Kidney capillary endothelial cell (primary cell): ENCODE data around the gene SPRED2.

Source experiments
- DNase-seq: peaks from one replicate; pipeline ENCODE4 v3.0.0-alpha.2; 2018; ENCODE audit warnings: low spot score

Gene SPRED2

DNA sequence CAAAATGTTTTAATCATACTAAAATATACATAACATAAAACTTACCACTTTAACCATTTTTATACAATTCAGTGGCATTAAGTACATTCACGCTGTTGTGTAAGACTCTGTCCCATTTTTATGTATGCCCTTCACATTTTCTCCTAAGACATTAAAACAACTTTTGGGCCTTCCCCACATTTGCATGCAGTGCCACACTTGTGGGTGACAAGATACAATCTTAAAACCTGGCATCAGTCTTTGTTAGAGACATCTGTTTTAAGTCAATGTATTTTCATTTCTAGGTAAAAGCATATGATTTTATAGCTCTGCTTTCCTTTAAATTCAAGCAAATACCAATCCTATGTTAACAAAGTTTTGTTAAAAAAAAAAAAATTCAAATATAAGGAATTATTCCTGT is 17.3 kb downstream of the SPRED2 start:
- DNase-seq: no peak

DNA sequence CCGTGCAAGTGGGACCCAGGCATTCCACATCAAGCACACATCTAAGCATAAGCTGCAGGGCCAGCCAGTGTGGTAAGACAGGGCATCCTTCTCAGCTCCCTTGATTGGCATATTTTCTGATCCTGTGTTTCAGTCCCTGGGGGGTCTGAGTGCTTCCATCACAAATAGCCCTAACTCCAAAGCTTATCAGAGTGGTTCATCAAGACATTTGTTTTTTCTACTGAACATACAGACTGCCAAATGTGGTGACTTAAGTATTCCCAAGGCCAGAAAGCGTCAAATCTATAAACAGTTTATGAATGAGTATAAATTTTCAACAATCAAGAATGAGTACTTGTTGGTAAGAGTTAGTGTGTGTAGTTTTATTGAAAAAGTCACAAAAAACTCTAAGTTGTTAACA is 18.8 kb downstream of the SPRED2 start:
- no peak for DNase-seq

DNA sequence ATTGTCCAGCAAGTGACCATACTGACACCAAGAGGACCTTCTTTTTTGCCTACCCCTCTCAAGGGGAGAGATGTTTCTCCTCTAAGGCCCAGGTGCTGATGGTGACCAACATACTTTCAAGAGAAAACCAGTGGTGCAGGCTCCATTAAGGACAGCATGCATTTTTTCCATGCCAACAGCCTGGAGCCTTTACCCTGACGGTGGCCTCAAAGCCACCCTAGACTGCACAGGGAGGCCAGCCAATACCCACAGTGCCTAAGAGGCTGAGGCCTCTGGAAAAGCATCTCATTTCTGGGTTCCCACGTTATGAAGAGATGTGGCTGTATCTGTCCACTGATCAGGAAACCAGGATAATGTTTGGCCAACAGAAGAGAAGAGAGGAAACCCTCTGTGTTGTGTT is 19.3 kb downstream of the SPRED2 start:
- DNase-seq: no peak

DNA sequence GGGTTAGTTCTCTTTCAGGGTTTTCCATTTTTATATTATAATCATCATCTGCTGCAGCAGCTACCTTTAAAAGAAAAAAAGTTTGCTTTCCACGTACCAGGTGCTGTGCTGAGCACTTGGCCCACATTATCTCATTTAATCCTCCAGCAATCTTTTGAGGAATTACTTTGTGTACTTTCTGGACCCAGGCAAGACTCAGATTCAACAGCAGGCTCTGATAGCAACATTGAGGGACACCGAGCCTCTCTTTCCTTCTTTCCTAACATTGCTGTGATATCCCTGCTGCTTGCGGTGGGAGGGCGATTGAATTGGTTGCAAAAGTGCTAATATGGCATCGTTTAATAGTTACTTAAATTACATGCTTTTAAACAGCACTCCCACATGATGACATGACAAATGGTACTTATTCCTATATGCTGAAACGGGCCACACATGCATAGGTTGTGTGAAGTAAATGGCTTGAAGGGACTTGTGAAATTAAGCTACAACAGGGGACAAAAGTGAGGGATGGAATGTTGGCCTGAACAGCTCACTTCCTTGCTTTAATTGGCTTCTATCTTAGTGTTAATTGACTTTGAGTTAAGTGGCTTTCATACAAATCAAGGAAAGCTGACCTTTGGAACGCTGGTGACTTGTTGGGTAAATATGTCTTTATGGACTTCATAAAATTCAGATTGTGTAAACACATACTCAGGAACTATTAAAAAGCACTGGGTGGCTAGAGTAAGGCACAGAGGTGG is 21.2 kb downstream of the SPRED2 start:
- DNase-seq: no peak

DNA sequence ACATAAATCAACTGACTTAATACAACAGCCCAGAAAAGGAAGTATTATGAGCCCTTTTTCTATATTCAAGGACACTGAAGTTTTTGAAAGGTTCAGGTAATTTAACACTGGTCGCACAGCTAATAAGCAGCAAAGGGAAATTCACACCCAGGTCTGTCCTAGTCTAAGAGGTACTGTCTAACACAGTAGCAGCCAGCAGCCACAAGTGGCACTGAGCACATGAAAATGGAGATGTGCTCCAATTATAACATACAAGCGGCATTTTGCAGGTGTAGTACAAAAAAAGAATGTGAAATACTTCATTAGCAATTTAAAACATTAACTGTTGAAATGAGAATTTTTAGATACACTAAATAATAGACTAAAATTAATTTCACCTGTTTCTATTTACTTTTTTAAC is 23.4 kb downstream of the SPRED2 start:
- DNase-seq: no peak

DNA sequence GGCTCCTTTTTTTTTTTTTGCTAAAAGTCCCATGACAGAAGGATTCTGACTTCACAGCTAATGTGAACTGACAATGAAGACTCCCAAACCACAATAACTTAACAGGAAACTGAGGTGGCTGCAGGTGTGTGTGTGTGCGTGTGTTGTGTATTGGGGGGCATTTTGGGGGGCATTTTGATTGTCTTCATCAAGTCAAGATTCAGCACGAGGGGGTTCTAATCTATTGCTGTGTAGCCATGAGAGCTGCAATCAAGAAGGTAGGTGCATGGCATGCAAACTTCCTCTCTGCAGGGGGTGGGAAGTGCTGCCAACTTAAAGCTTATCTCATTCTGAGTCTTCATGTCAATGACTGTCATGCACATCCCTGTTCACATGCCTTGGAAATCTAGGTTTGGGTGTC is 25.2 kb downstream of the SPRED2 start:
- DNase-seq: no peak

DNA sequence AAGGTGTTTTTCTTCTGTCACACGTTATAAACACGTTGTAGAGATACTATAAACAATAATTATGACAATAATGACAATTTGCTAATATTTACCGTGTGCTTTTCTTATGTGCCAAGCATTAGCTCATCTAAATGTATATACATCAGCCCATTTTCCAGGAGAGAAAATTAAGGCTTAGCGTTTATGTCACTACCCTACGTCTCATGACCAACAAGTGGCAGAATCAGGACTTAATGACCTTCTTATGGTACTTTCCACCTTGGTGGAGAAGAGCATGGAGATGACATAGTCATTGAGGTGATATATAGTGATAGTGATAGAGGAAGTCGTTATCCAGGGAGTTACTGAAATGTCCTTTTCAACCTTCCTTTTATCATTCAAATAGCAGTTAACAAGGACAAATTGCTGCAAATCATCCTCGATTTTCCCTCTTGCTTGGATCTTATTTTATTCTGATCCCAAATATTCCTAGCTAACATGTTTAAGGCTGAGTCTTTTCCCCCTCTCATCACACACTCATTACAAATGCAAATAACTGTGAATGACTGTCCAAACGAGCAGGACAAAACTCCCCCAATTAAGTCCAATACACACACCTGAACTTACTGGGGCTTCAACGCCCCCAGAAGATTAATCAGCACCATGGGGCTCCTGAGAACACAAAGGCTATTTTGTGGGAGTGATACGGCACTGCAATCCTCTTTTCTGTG is 27.3 kb downstream of the SPRED2 start:
- DNase-seq: no peak

DNA sequence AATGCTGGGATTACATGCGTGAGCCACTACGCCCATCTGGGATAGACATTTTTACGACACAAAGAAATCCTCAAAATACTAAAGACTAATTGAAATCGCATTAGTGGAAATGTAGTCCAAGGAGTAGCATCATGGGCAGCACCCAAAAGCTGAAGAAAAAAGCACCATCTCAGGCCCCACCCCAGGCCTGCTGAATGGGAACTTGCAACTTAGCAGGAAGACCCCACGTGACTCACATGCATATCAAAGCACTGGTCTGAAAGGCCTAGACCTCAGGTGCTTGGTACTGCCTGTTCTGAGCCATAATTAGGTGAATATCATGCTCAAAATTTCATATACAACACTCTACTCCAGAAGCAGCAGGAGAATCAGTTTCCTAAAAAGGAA is 28.9 kb downstream of the SPRED2 start:
- DNase-seq: no peak

DNA sequence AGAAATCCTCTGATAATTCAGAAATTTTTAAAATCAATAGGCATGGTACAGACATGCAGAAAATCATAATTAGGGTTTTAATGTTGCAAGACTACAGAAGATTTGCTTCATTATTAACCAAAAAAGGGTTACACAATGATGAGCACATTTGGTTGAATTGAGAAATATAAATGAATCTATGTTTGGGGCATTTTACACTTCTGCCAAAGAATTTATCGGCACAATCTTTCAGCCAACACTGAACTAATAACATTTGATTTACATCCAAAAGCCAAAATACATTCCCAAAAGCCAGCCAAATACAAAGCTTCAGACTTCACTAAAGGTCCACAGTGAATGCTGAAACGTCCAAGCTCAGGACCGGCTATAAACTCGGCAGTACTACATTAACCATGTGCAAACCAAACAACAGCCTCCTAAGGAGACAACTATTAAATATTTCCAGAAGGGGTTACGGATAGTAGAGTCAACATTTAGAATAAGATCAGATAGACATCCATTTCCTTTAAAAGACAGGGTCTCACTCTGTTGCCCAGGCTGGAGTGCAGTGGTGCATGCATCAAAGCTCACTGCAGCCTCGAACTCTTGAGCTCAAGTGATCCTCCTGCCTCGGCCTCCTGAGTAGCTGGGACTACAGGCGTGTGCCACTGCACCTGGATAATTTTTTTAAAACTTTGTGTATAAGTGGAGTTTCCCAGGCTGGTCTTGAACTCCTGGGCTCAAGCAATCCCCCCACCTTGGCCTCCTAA is 29.4 kb downstream of the SPRED2 start:
- DNase-seq: no peak

DNA sequence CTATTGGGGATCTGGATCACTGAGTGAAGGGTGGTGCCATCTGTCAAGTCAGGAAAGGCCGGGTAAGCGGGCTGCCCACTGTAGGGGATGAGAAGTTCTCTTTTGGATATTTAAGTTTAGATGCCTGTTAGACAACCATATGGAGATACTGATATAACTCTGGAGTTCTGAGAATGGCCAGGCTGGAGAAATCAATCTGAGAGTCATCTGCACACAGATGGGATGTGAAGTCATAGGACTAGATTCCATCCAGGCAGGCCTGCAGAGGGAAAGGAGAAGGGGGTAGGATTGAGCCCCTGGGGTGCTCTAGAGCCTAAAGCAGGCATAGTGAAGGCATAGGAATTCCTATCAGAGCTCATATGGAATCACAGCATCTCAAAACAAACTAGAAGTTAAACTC is 30.1 kb downstream of the SPRED2 start:
- DNase-seq: no peak

DNA sequence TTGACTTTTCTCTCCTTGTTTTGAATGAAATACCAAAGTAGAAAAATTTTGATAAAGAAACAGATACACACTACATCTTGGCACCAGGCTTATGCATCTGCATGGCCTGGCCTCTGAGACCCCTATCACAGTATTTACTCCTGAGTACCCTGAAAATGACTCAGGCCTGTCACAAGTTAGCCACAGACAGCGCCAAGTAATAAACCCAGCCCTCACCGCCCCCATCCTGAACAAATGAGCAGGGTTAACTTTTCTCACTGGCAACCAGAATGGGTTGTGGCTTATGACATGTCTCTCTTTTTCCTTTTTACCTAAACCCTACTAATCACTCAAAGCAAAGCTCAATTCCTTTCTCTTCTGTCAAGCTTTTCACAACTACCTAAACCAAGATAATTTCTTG is 35.3 kb downstream of the SPRED2 start:
- DNase-seq: no peak

DNA sequence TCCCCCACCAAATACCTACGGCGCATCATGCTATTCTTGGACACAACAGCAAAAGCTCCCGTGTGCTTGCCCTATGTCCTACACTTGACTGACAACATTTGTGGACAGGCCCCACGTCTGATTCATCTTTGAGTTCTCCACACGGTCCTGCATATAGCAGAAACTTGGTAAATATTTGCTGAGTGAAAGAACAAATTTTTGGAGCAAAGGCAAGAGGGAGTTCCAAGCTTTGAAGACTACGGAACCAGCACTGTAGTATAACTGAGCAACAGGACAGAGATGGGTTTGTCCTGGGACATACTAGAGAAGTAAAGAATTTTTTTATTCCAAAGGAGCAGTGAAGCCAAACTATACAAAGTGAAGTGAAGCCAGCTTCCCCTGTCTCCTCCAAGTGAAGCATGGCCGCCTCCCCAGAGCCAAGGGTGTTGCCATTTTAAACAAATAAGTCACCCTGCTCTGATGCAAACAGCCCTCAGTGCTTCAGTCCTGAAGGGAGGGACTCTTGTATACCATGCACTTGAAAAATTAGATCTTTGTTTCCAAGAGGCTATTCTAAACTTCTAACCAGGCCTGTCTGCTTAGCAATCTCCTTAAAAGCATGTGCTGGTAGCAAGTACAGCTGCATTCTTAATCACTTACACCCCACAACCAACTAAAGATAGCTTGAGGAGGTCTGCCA is 35.9 kb downstream of the SPRED2 start:
- DNase-seq: no peak

DNA sequence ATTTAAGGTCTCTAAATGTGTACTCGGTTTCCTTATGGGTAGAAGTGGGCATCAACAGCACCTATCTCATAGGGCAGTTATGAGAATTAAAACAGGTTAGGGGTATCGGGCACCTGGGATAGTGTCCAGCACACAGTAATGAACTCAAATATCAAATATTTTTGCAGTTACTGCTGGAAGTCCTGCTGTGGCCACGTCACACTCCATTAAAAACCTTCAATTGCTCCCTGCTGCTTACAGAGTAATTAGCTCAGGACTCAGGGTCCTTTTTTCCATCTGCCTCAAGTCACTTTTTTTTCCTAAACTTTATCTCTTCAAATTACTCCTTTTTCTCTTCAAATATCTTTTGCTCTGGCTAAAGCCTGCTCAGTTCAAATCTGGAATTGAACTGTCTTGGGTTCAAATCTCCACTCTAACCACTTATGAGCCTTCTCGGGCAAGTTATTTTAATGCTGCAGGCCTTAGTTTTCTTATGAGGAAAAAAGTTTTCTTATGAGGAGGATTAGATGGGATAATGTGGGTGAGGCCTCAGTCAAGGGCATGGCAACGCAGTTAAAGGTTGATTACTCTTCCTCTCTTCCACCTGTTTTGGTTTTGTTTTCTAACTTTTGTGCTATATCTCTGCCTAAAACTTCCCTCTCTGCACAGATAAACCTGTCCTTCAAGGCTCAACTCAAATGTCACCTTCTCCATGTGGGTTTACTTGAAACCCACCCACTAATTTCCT is 36.6 kb downstream of the SPRED2 start:
- DNase-seq: no peak

DNA sequence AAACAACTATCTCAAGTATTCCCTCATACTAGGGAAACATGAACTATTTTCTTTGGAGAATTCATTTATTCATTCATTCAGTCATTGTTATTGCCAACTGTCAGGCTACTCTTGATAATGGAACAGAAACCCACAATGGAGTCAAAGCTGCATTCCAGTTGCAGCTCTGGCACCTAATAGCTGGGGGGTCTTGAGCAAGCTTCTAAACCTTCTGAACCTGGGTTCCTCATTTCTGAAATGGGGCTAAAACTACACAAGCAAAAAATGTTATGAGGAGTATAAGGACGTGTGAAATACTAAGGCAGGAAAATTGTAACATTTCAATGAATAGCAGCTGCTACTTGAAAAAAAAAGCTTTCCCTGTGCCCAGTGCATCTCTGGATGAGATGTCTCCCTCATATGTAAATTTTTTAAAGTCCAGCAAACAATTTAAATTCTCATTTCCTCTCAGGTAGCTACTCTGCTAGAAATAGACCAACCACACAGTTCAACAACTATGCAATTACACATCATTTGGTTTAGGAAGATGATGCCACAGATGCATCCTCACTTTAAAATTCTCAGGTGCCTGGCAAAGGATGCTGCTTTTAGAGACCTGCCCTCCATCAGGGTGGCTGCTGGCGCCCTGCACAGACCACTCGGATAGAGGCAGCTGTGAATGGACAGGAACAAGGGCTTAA is 38.5 kb downstream of the SPRED2 start:
- no peak for DNase-seq

DNA sequence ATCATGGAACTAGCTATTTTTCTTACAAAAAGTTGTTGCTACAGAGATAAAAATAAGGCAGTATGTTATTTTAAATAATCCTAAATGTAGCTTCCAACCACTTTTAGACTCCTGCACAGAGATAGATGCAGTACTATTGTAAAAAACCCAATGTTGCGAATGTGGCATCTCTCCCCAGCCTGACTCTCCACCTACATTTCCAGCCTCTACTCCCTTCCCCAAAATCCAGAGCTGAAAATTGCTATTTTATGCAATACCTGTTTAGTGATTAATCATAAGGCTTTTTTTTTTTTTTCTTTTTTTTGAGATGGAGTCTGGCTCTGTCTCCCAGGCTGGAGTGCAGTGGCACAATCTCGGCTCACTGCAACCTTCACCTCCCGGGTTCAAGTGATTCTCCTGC is 39.4 kb downstream of the SPRED2 start:
- no peak for DNase-seq

DNA sequence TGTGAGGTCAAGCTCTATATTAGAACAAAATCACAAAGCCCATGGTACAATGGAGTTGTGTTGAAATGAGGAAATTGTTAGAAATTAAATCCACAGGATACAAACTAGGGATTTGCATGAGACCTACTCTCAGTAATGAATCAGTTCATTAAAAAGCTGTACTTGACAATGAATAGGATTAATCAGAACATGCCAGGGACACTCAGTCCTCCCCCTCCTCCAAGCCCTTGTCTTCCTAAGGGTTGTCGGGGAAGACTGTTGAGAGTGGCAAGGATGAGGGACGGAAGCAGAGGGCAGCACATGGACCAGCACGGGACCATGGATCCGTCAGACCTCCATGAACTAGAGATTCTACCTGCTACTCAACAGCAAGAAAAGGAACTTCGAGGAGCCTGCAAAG is 39.8 kb downstream of the SPRED2 start:
- no peak for DNase-seq

DNA sequence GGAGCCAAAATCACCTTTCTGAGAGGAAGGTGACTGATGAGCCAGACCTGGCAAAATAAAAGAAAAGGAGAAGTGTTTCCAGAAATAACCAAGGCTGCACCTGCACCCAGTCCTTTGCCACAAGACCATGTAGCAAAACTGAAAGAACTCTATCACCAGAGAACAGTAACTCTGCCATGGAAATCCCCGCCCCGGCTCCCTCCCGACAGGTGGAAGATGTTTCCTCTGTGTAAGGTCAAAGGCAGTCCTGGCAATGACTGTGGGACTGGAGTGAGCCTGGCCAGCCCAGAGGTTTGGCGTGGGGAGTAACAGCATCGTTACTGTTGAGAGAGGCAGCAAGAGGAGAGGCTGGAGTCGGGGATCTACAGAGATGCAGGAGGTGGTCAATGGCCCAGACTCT is 42.3 kb downstream of the SPRED2 start:
- DNase-seq: no peak

DNA sequence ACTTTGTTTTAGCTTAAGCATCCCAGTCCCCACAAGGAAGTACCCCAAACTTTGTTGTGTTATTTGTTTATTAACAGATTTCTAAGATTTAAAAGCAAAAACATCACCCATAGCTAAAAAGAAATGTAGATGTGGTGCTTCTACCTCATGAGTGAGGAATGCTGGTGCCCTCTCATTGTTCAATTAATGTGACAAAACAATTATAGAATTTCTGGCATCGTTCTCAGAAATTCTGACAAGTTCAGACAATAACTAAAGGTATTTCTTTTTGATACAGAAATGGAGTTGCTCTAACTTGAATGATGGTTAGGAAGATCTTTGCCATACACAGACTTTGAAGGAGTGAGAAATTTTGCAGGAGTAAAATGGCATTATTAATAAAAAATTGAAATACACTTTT is 42.9 kb downstream of the SPRED2 start:
- DNase-seq: no peak

DNA sequence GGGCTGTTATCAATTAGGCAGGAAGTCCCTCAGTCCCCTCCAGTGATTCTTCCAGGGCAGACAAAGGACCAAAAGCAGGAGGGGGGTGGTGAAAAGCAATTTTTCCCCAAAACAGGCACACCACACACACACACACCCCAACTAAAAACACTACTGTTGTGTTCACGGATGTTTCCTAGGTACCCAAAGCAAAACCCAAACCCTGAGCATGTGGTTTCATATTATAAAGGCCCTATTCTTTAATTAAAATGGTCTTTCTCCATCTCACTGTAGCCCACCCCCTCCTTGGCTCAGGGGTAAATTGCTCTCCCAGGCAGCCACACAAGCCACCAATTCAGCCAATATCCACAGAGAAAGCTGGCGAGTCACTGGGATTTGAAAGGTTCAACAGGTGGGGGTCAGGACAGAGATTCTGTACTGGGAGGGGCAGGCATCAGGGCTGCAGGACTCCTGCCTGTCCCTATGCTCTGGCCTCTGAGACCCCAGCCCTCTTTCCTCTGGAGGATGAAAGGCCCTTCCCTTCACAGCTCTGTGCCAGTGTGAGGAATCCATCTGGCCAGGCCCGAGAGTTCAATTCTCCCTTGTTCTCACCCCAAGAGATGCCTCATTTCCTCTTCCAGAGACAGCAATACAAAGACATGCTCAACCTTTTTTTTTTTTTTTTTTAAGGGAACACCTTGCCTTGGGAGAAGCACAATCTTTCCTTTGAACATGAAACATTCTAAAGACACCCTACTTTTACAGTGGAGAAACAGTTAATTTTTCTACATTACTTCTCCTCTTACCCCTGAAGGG is 43.6 kb downstream of the SPRED2 start:
- DNase-seq: no peak

DNA sequence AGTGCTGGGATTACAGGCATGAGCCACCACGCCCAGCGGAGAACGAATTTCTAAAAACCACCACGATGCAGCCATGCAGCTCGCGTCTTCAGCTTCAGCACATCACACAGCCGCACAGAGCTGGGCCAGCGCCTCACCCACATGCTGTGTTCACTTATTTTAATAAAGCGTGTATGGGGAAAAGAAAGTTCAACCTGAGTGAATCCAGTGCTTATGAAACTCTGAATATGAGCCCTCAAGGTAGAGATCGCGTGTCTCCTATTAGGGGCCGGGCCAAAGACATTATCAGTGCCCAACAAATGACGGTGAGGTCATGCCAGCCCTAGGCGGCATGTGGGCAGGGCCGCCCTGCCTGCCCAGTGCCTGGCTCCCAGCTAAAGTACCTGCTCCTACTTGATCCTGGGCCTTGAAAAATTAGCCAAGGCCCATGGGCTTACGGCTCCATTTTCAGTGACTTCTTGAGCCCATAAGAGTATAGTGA is 44.3 kb downstream of the SPRED2 start:
- no peak for DNase-seq
